Immature natural killer cell (primary cell): ENCODE results near the gene ADGRD1. TPM values are rescaled to one million over a fixed set of nuclear protein-coding genes. Genes with fewer than 3 reads are reported as not detected.
"Not testable (repeated sequence)": the region's sequence is repeated elsewhere in the genome, so short reads cannot be mapped to it uniquely, and the experiment has no call there.

ENCODE experiments used
- DNase-seq, 3 donors: peaks; one replicate each; pipeline ENCODE4 v3.0.0; 2022; ENCODE audit warnings: mixed read lengths in 1 of 3
- H3K27ac Mint-ChIP-seq, 6 donors: one replicate each; pipeline ENCODE4 v1.8.0; 2020; ENCODE audit warnings: mixed read lengths in 6 of 6, mild to moderate bottlenecking in 5 of 6, inconsistent platforms in 4 of 6, moderate library complexity in 3 of 6
- H3K27me3 Mint-ChIP-seq, 3 donors: one replicate each; pipeline ENCODE4 v1.8.0; 2020 to 2021; ENCODE audit warnings: low read depth in 3 of 3, mild to moderate bottlenecking in 3 of 3, mixed read lengths in 3 of 3, moderate library complexity in 3 of 3, inconsistent platforms in 1 of 3
- H3K36me3 Mint-ChIP-seq, 3 donors: one replicate each; pipeline ENCODE4 v1.8.0; 2020; ENCODE audit warnings: mixed read lengths in 3 of 3, inconsistent platforms in 2 of 3, mild to moderate bottlenecking in 2 of 3
- H3K4me1 Mint-ChIP-seq, 2 donors: one replicate each; pipeline ENCODE4 v1.8.0; 2020; ENCODE audit warnings: inconsistent platforms in 2 of 2, mild to moderate bottlenecking in 2 of 2, mixed read lengths in 2 of 2, moderate library complexity in 1 of 2
- H3K4me3 Mint-ChIP-seq, 5 donors: one replicate each; pipeline ENCODE4 v1.8.0; 2020; ENCODE audit warnings: mild to moderate bottlenecking in 5 of 5, mixed read lengths in 5 of 5, inconsistent platforms in 3 of 5, moderate library complexity in 3 of 5
- H3K9me3 Mint-ChIP-seq, 6 donors: one replicate each; pipeline ENCODE4 v1.8.0; 2020; ENCODE audit warnings: mild to moderate bottlenecking in 6 of 6, mixed read lengths in 6 of 6, inconsistent platforms in 4 of 6, moderate library complexity in 3 of 6
- polyA plus RNA-seq, 3 donors: library from polyadenylated mRNA; unstranded; fragments of 300-500 nt; fragmentation: Illumina TruSeq; gene quantifications; one replicate each; pipeline ENCODE4 v1.2.3, GENCODE V29; 2021

ADGRD1 gene
- polyA plus RNA-seq, 3 donors from 2014 or later: not detected

DNA sequence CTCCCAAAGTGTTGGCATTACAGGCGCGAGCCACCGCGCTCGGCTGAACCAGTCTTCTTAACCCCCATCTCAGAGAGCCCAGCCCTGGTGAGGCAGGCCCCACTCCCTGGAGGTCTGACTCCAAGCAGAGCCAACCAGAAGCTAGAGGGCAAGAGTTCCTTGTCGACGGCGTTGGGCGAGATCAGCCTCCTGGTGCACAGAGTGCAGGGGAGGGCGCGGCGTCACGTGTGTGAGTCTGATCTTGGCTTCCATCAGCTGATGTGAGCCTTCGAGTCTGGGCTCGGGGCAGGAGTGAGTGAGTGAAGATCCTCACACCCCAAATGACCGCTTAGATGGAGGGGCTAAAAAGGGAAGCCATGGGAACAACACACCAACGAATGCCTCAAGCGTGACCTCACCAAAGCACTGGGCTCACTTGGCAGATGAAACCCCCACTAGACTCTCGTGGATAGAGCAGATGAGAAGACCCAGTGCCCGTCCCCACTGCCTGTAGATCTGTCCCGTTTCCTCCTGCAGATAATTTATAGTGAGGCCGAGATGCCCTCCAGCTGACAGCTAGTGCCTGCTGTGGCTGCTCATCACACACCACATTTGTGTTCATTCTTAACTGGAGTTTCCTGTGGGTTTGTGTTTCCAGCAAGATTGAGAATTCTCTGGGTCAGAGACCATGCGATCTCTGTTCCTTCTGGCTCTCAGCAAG is 28.6 kb upstream of the ADGRD1 start:
- Mint-ChIP-seq H3K27me3 (peaks cover 2 to 13% (median 12%) of the 10 kb centered on the region in 3 donors), H3K27ac (no peak overlapping the region), H3K4me3 (no peak overlapping the region), H3K36me3 (no peaks in the 10 kb centered on the region), H3K9me3 (peaks cover 0 to 2% (median 0%) of the 10 kb centered on the region in 6 donors), H3K4me1 (peaks cover 0 to 1% of the 10 kb centered on the region in 2 donors)
- DNase-seq: no peak

DNA sequence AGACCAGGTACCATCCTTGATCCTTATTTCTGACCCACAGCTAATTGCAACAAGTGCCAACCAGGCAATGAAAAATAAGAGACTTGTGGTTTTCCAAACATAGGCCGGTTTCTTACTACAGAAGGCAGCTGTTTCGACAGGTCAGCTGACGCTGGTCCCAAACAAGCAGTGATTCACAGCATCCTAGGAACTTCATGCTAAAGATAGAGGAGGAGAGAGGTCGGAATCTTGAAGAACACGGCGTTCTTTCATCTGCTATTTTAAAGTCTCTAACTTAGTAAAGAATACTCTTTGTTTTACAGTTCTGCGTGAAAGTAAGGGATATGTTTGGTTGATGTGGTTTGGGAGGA is 28.1 kb upstream of the ADGRD1 start:
- no peak overlapping the region for H3K27ac Mint-ChIP-seq
- H3K27me3 Mint-ChIP-seq: peaks cover 2 to 13% (median 9%) of the 10 kb centered on the region in 3 donors
- no peaks in the 10 kb centered on the region for H3K36me3 Mint-ChIP-seq
- H3K9me3 Mint-ChIP-seq: peaks cover 0 to 2% (median 0%) of the 10 kb centered on the region in 6 donors
- no peak for DNase-seq
- no peak overlapping the region for H3K4me3 Mint-ChIP-seq
- H3K4me1 Mint-ChIP-seq: no peaks in the 10 kb centered on the region

DNA sequence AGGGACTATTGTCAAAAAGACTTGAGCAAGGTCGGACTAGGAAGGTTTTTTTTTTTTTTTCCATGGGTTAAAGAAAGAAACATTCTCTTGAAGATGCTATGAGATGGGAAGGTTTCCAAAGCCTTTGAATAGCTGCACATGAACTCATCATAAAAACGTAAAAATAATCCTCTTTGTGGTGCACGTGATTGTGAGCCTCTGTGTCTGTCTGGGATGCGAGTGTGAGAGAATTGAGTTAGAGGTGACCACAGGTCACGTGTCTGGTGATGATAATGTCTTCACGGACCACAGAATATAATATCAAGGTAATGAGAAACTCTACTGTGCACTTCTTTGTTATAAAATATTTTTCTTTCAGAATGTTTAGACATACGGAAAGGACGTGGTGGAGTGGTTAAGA is 24.3 kb upstream of the ADGRD1 start:
- Mint-ChIP-seq H3K36me3 (no peaks in the 10 kb centered on the region), H3K4me1 (no peaks in the 10 kb centered on the region), H3K9me3 (no peaks in the 10 kb centered on the region), H3K27me3 (peaks cover 4 to 12% (median 5%) of the 10 kb centered on the region in 3 donors), H3K27ac (no peak overlapping the region), H3K4me3 (no peak overlapping the region)
- DNase-seq: no peak

DNA sequence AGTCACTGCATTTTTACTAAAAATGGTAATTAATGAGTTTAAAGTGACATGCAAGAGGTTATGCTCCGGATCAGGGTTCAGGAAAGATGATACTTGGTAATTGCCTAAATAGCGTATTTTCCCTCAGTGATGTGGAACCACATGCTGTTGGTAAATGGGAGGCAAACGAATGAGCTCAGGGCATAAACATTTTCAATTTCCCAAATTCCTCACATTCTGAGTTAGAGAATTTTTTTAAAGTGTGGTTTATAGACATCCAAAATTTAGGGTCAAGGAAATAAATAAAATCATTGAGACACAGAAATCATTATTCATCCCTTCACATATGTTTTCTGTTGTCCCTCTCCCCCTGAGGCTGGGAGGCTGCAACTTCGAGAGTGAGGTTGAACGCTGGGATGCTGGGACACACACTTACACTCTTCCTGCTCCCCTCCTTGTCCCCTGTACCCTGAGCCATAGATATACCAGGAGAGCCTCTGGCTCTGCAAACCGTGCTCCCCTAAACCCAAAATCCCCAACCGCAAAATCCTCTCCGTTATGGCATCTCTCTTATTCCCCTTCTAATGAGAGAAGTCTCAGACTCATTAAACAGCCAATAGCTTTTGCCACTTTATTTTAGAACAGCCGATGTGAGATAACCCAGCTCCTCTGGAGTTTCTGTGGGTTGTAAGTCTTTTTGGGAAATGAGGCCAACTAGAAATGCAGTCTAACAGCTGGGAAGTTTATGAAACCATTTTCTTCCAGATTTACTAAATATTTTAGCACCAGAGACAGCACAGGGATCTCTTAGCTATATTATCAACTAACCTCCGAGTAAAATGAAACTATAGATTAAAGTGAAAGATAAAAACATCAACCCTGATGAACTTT is 21.4 kb upstream of the ADGRD1 start:
- no peak overlapping the region for H3K4me3 Mint-ChIP-seq
- no peaks in the 10 kb centered on the region for H3K4me1 Mint-ChIP-seq
- H3K27me3 Mint-ChIP-seq: peaks cover 2 to 7% (median 6%) of the 10 kb centered on the region in 3 donors

DNA sequence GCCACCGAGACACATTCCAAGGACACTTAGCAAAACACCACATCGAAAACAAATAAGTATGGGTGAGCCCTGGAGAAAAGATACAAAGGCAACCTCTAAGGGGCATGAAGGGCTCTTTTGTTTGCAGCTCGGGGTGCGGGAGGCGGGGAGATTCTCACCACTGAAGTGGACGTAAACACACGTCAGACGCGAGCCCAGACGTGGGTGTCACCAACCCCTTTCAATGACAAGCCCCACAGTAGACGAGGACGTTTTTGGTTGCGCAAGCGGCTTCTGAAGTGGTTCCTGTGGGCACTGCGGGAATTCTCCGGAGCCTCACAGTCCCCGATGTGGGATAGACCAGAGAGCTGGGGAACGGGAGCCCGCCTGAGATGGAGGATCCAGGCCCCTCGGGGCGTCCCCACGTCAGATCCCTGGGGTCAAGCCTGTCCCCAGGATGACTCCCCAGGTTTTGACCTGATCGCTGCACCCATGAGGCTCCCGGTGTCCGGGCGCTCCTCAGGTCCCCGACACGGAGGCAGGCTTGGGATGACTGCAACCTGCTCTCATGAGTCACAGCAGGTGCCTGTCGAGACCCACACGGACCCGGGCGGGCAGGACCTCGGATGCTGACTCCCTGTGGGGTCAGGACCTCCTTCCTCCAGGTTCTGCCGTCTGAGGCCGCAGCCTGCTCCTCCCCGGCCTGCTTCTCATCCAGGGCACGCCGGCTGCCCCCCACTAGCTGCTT is 20.3 kb upstream of the ADGRD1 start:
- DNase-seq: no peak
- Mint-ChIP-seq H3K36me3 (no peaks in the 10 kb centered on the region), H3K27ac (no peak overlapping the region), H3K9me3 (peaks cover 0 to 3% (median 0%) of the 10 kb centered on the region in 6 donors), H3K27me3 (peaks cover 2 to 8% (median 7%) of the 10 kb centered on the region in 3 donors), H3K4me3 (no peak overlapping the region), H3K4me1 (no peaks in the 10 kb centered on the region)

More for the DNA sequence above, 21.4 kb upstream of the ADGRD1 start:
- no peak for DNase-seq
- H3K9me3 Mint-ChIP-seq: peaks cover 0 to 3% (median 0%) of the 10 kb centered on the region in 6 donors
- H3K36me3 Mint-ChIP-seq: no peaks in the 10 kb centered on the region
- H3K27ac Mint-ChIP-seq: no peak overlapping the region

DNA sequence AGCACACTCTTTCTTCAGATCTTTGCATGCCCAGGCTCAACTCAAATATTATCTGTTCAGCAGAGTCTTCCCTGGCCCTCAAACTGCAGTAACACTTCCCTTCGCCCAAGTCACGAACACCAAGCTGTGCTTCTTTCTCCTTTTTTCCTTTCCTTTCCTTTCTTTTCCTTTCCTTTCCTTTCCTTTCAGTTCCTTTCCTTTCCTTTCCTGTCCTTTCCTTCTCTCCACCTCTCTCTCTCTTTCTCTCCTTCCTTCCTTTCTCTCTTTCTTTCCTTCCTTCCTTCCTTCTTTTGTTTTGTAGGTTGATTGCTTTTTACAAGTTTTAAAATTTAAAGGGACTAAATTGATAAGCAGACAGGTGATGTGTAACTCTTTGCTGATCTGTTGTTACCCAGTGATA is 19.0 kb upstream of the ADGRD1 start:
- Mint-ChIP-seq H3K4me1 (no peaks in the 10 kb centered on the region), H3K36me3 (no peaks in the 10 kb centered on the region), H3K4me3 (no peak overlapping the region), H3K27me3 (peaks cover 2 to 8% (median 5%) of the 10 kb centered on the region in 3 donors), H3K27ac (no peak overlapping the region), H3K9me3 (peaks cover 0 to 3% (median 1%) of the 10 kb centered on the region in 6 donors)
- DNase-seq: no peak

DNA sequence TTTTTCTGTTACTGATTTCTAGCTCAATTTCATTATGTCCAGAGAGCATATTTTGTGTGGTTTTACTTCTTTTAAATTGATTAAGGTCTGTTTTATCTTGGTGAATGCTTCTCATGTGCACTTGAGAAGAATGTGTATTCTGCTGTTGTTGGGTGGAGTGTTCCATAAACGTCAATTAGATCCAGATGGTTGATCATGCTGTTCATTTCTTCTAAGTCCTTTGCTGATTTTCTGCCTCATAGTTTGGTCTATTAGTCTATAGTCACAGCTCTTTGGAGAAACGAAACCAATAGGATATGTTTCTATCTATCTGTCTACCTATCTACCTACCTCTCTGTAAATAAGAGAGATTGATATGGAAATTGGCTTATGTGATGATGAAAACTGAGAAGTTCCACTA is 17.1 kb upstream of the ADGRD1 start:
- Mint-ChIP-seq H3K27me3 (peaks cover 4 to 11% (median 5%) of the 10 kb centered on the region in 3 donors), H3K36me3 (no peaks in the 10 kb centered on the region), H3K9me3 (peaks cover 0 to 13% (median 4%) of the 10 kb centered on the region in 6 donors), H3K27ac (no peak overlapping the region), H3K4me3 (no peak overlapping the region), H3K4me1 (no peaks in the 10 kb centered on the region)
- no peak for DNase-seq

DNA sequence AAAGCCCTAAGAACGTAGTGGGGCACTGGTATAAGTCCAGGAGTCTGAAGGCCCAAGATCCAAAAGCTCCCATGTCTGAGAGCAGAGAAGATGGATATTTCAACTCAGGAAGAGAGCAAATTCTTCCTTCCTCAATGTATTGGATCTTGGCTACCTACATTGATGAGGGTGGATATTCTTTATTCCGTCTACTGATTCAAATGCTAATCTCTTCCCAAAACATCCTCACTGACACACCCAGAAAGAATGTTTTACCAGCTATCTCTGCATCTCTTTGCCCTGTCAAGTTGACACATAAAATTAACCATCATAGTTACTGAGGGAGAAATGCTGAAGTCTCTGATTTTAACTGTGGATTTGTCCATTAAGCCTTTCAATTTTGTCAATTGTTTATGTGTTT is 16.6 kb upstream of the ADGRD1 start:
- no peak for DNase-seq
- no peak overlapping the region for H3K4me3 Mint-ChIP-seq
- no peaks in the 10 kb centered on the region for H3K36me3 Mint-ChIP-seq
- no peak overlapping the region for H3K27ac Mint-ChIP-seq
- H3K27me3 Mint-ChIP-seq: peaks cover 4 to 11% (median 5%) of the 10 kb centered on the region in 3 donors
- no peaks in the 10 kb centered on the region for H3K4me1 Mint-ChIP-seq
- peaks cover 0 to 13% (median 4%) of the 10 kb centered on the region in 6 donors for H3K9me3 Mint-ChIP-seq

DNA sequence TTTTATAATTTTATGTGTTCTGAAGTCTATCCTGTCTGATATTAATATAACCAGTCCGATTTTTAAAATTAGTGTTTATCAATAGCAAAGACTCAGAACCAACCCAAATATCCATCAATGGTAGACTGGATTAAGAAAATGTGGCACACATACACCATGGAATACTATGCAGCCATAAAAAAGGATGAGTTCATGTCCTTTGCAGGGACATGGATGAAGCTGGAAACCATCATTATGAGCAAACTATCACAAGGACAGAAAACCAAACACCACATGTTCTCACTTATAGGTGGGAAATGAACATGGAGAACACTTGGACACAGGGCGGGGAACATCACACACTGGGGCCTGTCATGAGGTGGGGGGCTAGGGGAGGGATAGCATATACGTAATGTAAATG is 16.2 kb upstream of the ADGRD1 start:
- H3K4me3 Mint-ChIP-seq, H3K4me1 Mint-ChIP-seq, H3K27ac Mint-ChIP-seq, DNase-seq, H3K36me3 Mint-ChIP-seq: not testable (repeated sequence)
- H3K27me3 Mint-ChIP-seq: peaks cover 4 to 11% (median 5%) of the 10 kb centered on the region in 3 donors
- peaks cover 0 to 13% (median 4%) of the 10 kb centered on the region in 6 donors for H3K9me3 Mint-ChIP-seq

DNA sequence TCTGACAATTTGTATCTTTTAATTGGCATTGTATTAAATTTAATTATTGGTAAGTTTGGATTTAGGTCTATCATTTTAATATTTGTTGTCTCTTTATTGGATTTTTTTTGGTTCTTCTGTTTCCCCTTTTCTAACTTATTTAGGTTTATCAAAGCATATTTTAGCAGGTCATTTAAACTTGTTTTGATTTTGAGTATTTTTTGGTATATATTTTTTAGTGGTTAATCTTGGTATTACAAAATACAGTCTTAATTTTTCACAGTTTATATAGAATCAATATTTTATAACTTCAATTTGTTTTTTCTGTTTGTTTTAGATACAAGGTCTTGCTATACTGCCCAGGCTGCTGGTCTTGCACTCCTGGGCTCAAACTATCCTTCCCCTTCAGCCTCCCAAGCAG is 15.5 kb upstream of the ADGRD1 start:
- no peaks in the 10 kb centered on the region for H3K4me1 Mint-ChIP-seq
- no peak overlapping the region for H3K27ac Mint-ChIP-seq
- H3K9me3 Mint-ChIP-seq: peaks cover 0 to 13% (median 4%) of the 10 kb centered on the region in 6 donors
- no peak overlapping the region for H3K4me3 Mint-ChIP-seq
- H3K27me3 Mint-ChIP-seq: peaks cover 4 to 11% (median 5%) of the 10 kb centered on the region in 3 donors
- DNase-seq: no peak
- no peaks in the 10 kb centered on the region for H3K36me3 Mint-ChIP-seq

DNA sequence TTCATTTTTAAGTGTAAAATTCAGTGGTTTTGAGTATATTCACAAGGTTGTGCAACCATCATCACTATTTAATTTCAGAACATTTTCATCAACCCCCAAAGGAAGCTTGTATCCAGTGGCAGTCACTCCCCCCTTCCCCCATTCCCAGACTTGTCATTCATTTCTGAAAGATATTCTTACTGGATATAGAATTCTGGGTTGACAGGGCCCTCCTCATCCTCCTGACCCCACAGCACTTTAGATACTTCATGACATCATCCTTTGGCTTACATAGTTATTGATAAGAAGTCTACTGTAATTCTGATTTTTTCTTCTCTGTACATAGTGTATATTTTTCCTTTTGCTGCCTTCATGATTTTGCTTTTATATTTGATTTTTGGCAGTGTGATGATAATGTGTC is 8.8 kb upstream of the ADGRD1 start:
- Mint-ChIP-seq H3K9me3 (peaks cover 8 to 25% (median 13%) of the 10 kb centered on the region in 6 donors), H3K36me3 (peaks cover 0 to 6% (median 0%) of the 10 kb centered on the region in 3 donors), H3K27me3 (peaks cover 4 to 20% (median 8%) of the 10 kb centered on the region in 3 donors), H3K4me3 (no peak overlapping the region), H3K27ac (no peak overlapping the region), H3K4me1 (no peaks in the 10 kb centered on the region)
- no peak for DNase-seq

DNA sequence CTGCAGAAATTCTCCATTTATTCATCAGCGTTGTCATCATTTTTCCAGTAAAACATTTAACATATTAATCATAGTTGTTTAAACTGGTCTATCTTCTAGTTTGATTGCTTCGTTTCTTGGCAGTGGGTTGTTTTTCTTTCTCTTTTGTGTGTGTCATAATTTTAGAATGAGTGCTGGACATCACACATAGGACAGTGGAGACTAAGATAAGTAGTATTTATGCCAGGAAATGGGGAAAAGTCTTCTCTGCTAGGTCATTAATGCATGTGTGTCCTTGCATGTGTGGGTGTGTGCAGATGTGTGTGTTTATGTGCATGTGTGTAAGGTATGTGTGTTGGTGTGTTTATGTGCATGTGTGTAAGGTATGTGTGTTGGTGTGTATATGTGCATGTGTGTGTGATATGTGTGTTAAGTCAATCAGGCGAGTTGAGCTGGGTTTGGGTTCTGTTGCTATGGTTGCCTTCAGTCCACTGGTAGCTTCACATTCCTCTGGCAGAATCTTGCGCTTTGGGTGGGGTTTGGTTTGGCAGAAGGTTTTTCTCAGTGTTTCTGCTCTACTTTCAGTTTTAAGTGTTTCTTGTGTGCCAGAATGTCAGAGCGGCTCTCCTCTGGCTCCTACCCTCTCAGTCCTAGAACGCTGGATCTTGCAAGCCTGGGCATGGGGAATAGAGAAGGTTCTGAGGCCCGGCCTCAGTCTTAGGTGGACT is 7.8 kb upstream of the ADGRD1 start:
- peaks cover 4 to 17% (median 6%) of the 10 kb centered on the region in 3 donors for H3K27me3 Mint-ChIP-seq
- no peak overlapping the region for H3K27ac Mint-ChIP-seq
- no peak for DNase-seq
- no peak overlapping the region for H3K4me3 Mint-ChIP-seq
- no peaks in the 10 kb centered on the region for H3K4me1 Mint-ChIP-seq
- H3K36me3 Mint-ChIP-seq: peaks cover 0 to 6% (median 0%) of the 10 kb centered on the region in 3 donors
- H3K9me3 Mint-ChIP-seq: peaks cover 4 to 22% (median 12%) of the 10 kb centered on the region in 6 donors

DNA sequence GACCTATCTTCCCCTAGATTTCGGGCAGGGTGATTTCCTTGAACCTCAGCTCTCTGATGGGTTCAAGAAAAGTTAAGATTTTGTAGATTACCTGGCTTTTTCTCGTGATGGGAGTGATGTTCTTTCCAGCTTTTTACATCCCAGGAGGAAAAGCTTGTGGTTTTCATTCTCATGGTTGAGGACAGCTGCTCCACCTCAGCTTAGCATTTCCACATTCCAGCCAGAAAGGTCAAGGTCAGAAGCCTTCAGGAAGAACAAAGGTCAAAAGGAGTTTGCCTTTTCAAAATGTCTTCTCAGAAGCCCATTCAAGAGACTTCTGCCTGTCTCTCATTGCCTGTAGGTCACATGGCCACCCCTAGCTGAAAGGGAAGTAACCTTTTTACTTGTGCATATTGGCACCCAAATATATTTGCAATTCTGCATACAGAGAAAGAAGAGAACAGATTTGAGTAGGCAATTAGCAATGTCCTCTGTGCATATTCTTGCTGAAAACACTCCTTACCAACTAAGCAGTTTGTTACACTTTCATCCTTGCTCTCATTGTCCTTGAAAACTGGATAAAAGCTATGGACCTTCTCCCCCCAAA is 6.6 kb upstream of the ADGRD1 start:
- Mint-ChIP-seq H3K9me3 (peaks cover 4 to 22% (median 12%) of the 10 kb centered on the region in 6 donors), H3K4me3 (no peak overlapping the region), H3K27me3 (peaks cover 6 to 17% (median 7%) of the 10 kb centered on the region in 3 donors), H3K27ac (no peak overlapping the region), H3K4me1 (no peaks in the 10 kb centered on the region), H3K36me3 (peaks cover 0 to 6% (median 0%) of the 10 kb centered on the region in 3 donors)
- DNase-seq: no peak
